HG03103 (cell line): Measurements from ENCODE around the gene PIP4K2C.

ENCODE experiments used
- ATAC-seq: cut with Tn5 transposase; IDR thresholded peaks from one replicate; pipeline ENCODE4 v1.9.1; 2021; ENCODE audit warnings: low read depth; ENCODE audit not compliant: unreplicated experiment

PIP4K2C gene

GRCh38 chr12:57590864-57591781 is at the start of gene PIP4K2C:
Gene PIP4K2C (plus strand): TSS chr12:57591192. CDS start chr12:57591290, 98 bp downstream.
- ATAC-seq: peak; percentile 97

- no peak for ATAC-seq
Observed at GRCh38 chr12:57541717-57542116, 49.3 kb upstream of the PIP4K2C start.

GRCh38 chr12:57543581-57543980 is 47.4 kb upstream of the PIP4K2C start:
- ATAC-seq: no peak

- ATAC-seq: no peak
Observed at GRCh38 chr12:57545809-57546437, 45.1 kb upstream of the PIP4K2C start.

GRCh38 chr12:57546438-57547287 is 44.3 kb upstream of the PIP4K2C start, which contains the start of gene DCTN2:
Gene DCTN2 (minus strand): TSS chr12:57547192. CDS start chr12:57547063, 129 bp downstream.
- ATAC-seq: peak; percentile 98

- no peak for ATAC-seq
Observed at GRCh38 chr12:57547288-57548012, 43.5 kb upstream of the PIP4K2C start.

- ATAC-seq: no peak
Observed at GRCh38 chr12:57548013-57548315, 43.0 kb upstream of the PIP4K2C start.

GRCh38 chr12:57548488-57548887 is 42.5 kb upstream of the PIP4K2C start:
- ATAC-seq: no peak

GRCh38 chr12:57549203-57549908 is 41.6 kb upstream of the PIP4K2C start:
- no peak for ATAC-seq

GRCh38 chr12:57549909-57550640 is 40.9 kb upstream of the PIP4K2C start, which contains the start of gene KIF5A:
Gene KIF5A (plus strand): TSS chr12:57550044. CDS start chr12:57550272, 228 bp downstream.
- ATAC-seq: no peak

GRCh38 chr12:57550641-57551549 is 40.1 kb upstream of the PIP4K2C start:
- no peak for ATAC-seq

- no peak for ATAC-seq
Observed at GRCh38 chr12:57551637-57552305, 39.2 kb upstream of the PIP4K2C start.

GRCh38 chr12:57552306-57552651 is 38.7 kb upstream of the PIP4K2C start:
- no peak for ATAC-seq

GRCh38 chr12:57552835-57553313 is 38.1 kb upstream of the PIP4K2C start:
- ATAC-seq: no peak

- no peak for ATAC-seq
Observed at GRCh38 chr12:57553343-57554202, 37.4 kb upstream of the PIP4K2C start.

- ATAC-seq: no peak
Observed at GRCh38 chr12:57554453-57554852, 36.5 kb upstream of the PIP4K2C start.
